NT2/D1 (cell line): ENCODE measurements around the gene CAMK2B.

Source experiments
- SUZ12 ChIP-seq: IDR thresholded peaks from 2 replicates; pipeline ENCODE4 v1.6.1; 2011; ENCODE audit not compliant: insufficient read length, insufficient read depth; ENCODE audit errors: extremely low read depth
- YY1 ChIP-seq: IDR thresholded peaks from 2 replicates; pipeline ENCODE4 v1.6.1; 2011; ENCODE audit not compliant: insufficient read length, insufficient read depth

DNA sequence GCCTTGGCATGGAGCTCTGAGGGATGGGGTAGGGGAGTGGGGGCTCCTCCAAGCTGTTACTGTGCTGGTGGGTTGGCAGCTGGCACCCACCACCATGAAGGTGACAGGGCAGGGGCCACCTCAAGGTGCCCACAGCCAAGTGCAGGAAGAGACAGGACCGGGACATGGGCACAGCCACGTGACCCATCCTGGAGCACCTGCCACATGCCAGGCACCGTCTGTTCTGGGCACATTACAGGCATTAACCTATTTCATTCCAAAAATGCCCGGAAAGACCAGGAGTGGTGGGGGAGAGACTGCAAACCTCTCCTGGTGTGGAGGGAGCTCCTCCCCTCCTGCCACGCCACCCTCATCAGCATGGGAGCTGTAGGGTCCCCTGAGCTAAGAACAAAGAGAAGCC is 56.7 kb downstream of the CAMK2B start:
- no peak for TF ChIP-seq YY1
- no peak for TF ChIP-seq SUZ12
